Transverse colon (tissue), 4 donors: ENCODE measurements around the gene NRGN. TPM values are rescaled to one million over a fixed set of nuclear protein-coding genes. Genes with fewer than 3 reads are reported as not detected.

Source experiments
- DNase-seq: peaks from one replicate; pipeline ENCODE4 v3.0.0-alpha.2; 2019
- H3K27ac ChIP-seq, 4 donors: fragments of 200-600 bp; sonication (generic); 2 replicates each; pipeline ENCODE4 v1.5.1; 2016 to 2018; ENCODE audit warnings: inconsistent platforms in 4 of 4
- H3K27me3 ChIP-seq: fragments of 200-600 bp; sonication (generic); 2 replicates; pipeline ENCODE4 v1.5.1; 2017; ENCODE audit warnings: inconsistent platforms
- H3K36me3 ChIP-seq, 4 donors: fragments of 200-600 bp; sonication (generic); 2 replicates each; pipeline ENCODE4 v1.5.1; 2017 to 2019; ENCODE audit warnings: inconsistent platforms in 4 of 4
- H3K4me1 ChIP-seq, 4 donors: fragments of 200-600 bp; sonication (generic); 2 replicates each; pipeline ENCODE4 v1.5.1; 2017 to 2020; ENCODE audit warnings: inconsistent platforms in 4 of 4
- H3K4me3 ChIP-seq, 4 donors: fragments of 200-600 bp; sonication (generic); 1 replicate in 1 of 4; 2 replicates in 3 of 4; pipeline versions ENCODE4 v1.5.1 to v1.6.1; 2017 to 2019; ENCODE audit warnings: inconsistent platforms in 4 of 4
- H3K9me3 ChIP-seq, 2 donors: fragments of 200-600 bp; sonication (generic); 2 replicates each; pipeline ENCODE4 v1.5.1; 2017 to 2019; ENCODE audit warnings: inconsistent platforms in 2 of 2
- CTCF ChIP-seq, 5 experiments: fragments of 200-600 bp in 3 of 5; fragments of 450-650 bp in 2 of 5; sonication (generic) in 3 of 5; IDR thresholded peaks; 1 replicate in 2 of 5; 2 replicates in 3 of 5; pipeline ENCODE4 v1.5.1; 2016 to 2017; ENCODE audit warnings: antibody characterized with exemption in 5 of 5, inconsistent platforms in 3 of 5, mild to moderate bottlenecking in 2 of 5, moderate library complexity in 1 of 5
- EP300 ChIP-seq: sonication (generic); formaldehyde crosslinking; IDR thresholded peaks from one replicate; pipeline ENCODE4 v1.6.1; 2017; ENCODE audit warnings: antibody characterized with exemption, low read depth
- POLR2A ChIP-seq: fragments of 450-650 bp; IDR thresholded peaks from one replicate; pipeline ENCODE4 v1.6.1; 2016; ENCODE audit warnings: antibody characterized with exemption, mild to moderate bottlenecking, moderate library complexity
- POLR2AphosphoS5 ChIP-seq, 3 donors: sonication (generic); formaldehyde crosslinking; IDR thresholded peaks; one replicate each; pipeline ENCODE4 v1.6.1; 2016; ENCODE audit warnings: antibody characterized with exemption in 3 of 3
- WGBS, 2 donors: methylation state at CpG; one replicate each; pipeline ENCODE4 v1.1.5; 2018; ENCODE audit warnings: low coverage in 1 of 2; 5-methylcytosine and 5-hydroxymethylcytosine counted together
- in situ Hi-C, 4 donors: fragments of 200-750 bp; cut with MboI; loops; one replicate each; pipeline versions ENCODE4 v1.15.0 to v1.15.1; 2017; ENCODE audit warnings: low sequenced_read_pairs in 3 of 4, low pct_ligation_motif_present in 1 of 4, low pct_unique_long_range_greater_than_20kb in 1 of 4
- intact Hi-C: fragments of 100-400 bp; cut with DNase I; formaldehyde crosslinking; loops from one replicate; pipeline ENCODE4 v1.15.1; 2023; ENCODE audit warnings: low total_unique reads
- total RNA-seq, 4 donors: library from RNA; depleted of rRNA; stranded (reverse); fragments of >200 nt; gene quantifications; one replicate each; pipeline ENCODE4 v1.1.0, GENCODE V29; 2016

The NRGN gene
- total RNA-seq, 4 donors from 2014 or later, result 0.96 to 1.5 TPM; not detected in 2

GRCh38 chr11:124788521-124788920 lies 48.8 kb downstream of the NRGN start:
- Histone ChIP-seq H3K4me3 (no peak overlapping the region), H3K4me1 (peaks cover 0 to 9% (median under 1%) of the 10 kb centered on the region in 4 donors), H3K9me3 (no peaks in the 10 kb centered on the region), H3K27ac (no peak overlapping the region), H3K27me3 (no peaks in the 10 kb centered on the region), H3K36me3 (no peaks in the 10 kb centered on the region)
- TF ChIP-seq POLR2AphosphoS5 (IDR thresholded peaks at IDR 0.05) (no peak), EP300 (no peak), CTCF (IDR thresholded peaks at IDR 0.05) (no peak), POLR2A (no peak)
- in situ Hi-C loops (no loop called here), intact Hi-C loops (no loop called here)
- no peak for DNase-seq

- Histone ChIP-seq H3K4me3 (no peak overlapping the region), H3K4me1 (peaks cover 0 to 7% (median 1%) of the 10 kb centered on the region in 4 donors), H3K27ac (no peak overlapping the region), H3K36me3 (no peaks in the 10 kb centered on the region), H3K27me3 (no peaks in the 10 kb centered on the region), H3K9me3 (no peaks in the 10 kb centered on the region)
- no peak for DNase-seq
- intact Hi-C loops (no loop called here), in situ Hi-C loops (no loop called here)
- 84% methylated on average over 3 to 4 of the region's 4 CpGs for WGBS, 2 donors
- TF ChIP-seq POLR2AphosphoS5 (IDR thresholded peaks at IDR 0.05) (no peak), POLR2A (no peak), EP300 (no peak), CTCF (IDR thresholded peaks at IDR 0.05) (no peak)
Observed at GRCh38 chr11:124791626-124792341, 52.0 kb downstream of the NRGN start.

GRCh38 chr11:124793466-124794278 lies 53.9 kb downstream of the NRGN start:
- H3K9me3 ChIP-seq, result no peaks in the 10 kb centered on the region
- peak; percentile 16 for DNase-seq
- TF ChIP-seq EP300 (no peak), CTCF (IDR thresholded peaks at IDR 0.05) (peak; percentile 42 to 70 (median 65))
- no peak overlapping the region for H3K27ac ChIP-seq
- H3K36me3 ChIP-seq, result no peaks in the 10 kb centered on the region
- no peaks in the 10 kb centered on the region for H3K27me3 ChIP-seq
- intact Hi-C loops (no loop called here), in situ Hi-C loops (no loop called here)
- H3K4me3 ChIP-seq, result no peak overlapping the region
- WGBS, 2 donors, result 83 to 86% methylated on average over 2 of the region's 2 CpGs
- peaks cover 3 to 19% (median 6%) of the 10 kb centered on the region in 4 donors for H3K4me1 ChIP-seq

- intact Hi-C loops (loop anchor here (5.0 kb wide), 1 partner anchor 701 kb away; the partner anchor contains the start of gene FEZ1), in situ Hi-C loops (no loop called here)
- 90 to 100% methylated on average over 3 of the region's 3 CpGs for WGBS, 2 donors
Observed at GRCh38 chr11:124796312-124796711, 56.6 kb downstream of the NRGN start.

More at GRCh38 chr11:124796312-124796711, 56.6 kb downstream of the NRGN start:
- H3K36me3 ChIP-seq, result no peaks in the 10 kb centered on the region
- DNase-seq, result no peak
- no peak for TF ChIP-seq CTCF (IDR thresholded peaks at IDR 0.05)
- TF ChIP-seq EP300, result no peak
- no peak for TF ChIP-seq POLR2AphosphoS5 (IDR thresholded peaks at IDR 0.05)
- TF ChIP-seq POLR2A, result no peak
- H3K27ac ChIP-seq, result no peak overlapping the region
- peaks cover 5 to 30% (median 20%) of the 10 kb centered on the region in 4 donors for H3K4me1 ChIP-seq
- no peaks in the 10 kb centered on the region for H3K27me3 ChIP-seq
- H3K4me3 ChIP-seq, result no peak overlapping the region
- no peaks in the 10 kb centered on the region for H3K9me3 ChIP-seq

Other genes with a start within 250 kb of the NRGN start
- not detected for gene OR8B12, start 196.3 kb upstream of the NRGN start, total RNA-seq
- gene OR8A1, start 169.9 kb upstream of the NRGN start, total RNA-seq, result not detected
- under 1 TPM in 1 of 4 donors, not detected in 3; 0.41 TPM for gene PANX3, start 128.5 kb upstream of the NRGN start, total RNA-seq
- gene TBRG1, start 117.1 kb upstream of the NRGN start, total RNA-seq, result 10 to 100 TPM; 19.8 to 44.0 (median 30.3) TPM
- gene SIAE, start 66.2 kb upstream of the NRGN start, total RNA-seq, result 100 to 1,000 TPM in 1 of 4 donors, 10 to 100 TPM in 3; 38.4 to 183 (median 81.2) TPM
- 1 to 10 TPM; 1.6 to 9.0 (median 6.1) TPM for gene SPA17, start 66.0 kb upstream of the NRGN start, total RNA-seq
- 100 to 1,000 TPM in 3 of 4 donors, 10 to 100 TPM in 1; 91.3 to 160 (median 108) TPM for gene VSIG2, start 12.3 kb downstream of the NRGN start, total RNA-seq
- 10 to 100 TPM in 1 of 4 donors, 1 to 10 TPM in 3; 5.8 to 10.1 (median 6.5) TPM for gene ESAM, start 22.3 kb downstream of the NRGN start, total RNA-seq
- gene MSANTD2, start 60.5 kb downstream of the NRGN start, total RNA-seq, result 10 to 100 TPM in 2 of 4 donors, 1 to 10 TPM in 2; 8.1 to 40.0 (median 15.1) TPM
- gene ROBO3, start 125.5 kb downstream of the NRGN start, total RNA-seq, result 10 to 100 TPM in 2 of 4 donors, 1 to 10 TPM in 2; 5.6 to 38.6 (median 17.0) TPM
- gene ROBO4, start 157.9 kb downstream of the NRGN start, total RNA-seq, result 10 to 100 TPM in 1 of 4 donors, 1 to 10 TPM in 3; 4.8 to 31.8 (median 6.4) TPM
- not detected for gene HEPN1, start 179.3 kb downstream of the NRGN start, total RNA-seq
- gene HEPACAM, start 196.1 kb downstream of the NRGN start, total RNA-seq, result under 1 TPM in 2 of 4 donors, not detected in 2; 0.14 to 0.37 TPM
- gene CCDC15, start 214.3 kb downstream of the NRGN start, total RNA-seq, result under 1 TPM in 3 of 4 donors, not detected in 1; 0.64 to 0.82 (median 0.75) TPM